Hematopoietic multipotent progenitor cell (in vitro differentiated cells): ENCODE data around the gene REM1. TPM values are rescaled to one million over a fixed set of nuclear protein-coding genes. Genes with fewer than 3 reads are reported as not detected.
"Not testable (repeated sequence)": the region's sequence is repeated elsewhere in the genome, so short reads cannot be mapped to it uniquely, and the experiment has no call there.

Source experiments
- DNase-seq, 3 donors: peaks; one replicate each; pipeline ENCODE4 v3.0.0-alpha.2; 2011 to 2015; ENCODE audit warnings: low read depth in 2 of 3, low spot score in 2 of 3
- total RNA-seq: library from RNA; depleted of rRNA; stranded (reverse); fragments of >200 nt; gene quantifications from one replicate; pipeline ENCODE4 v1.2.3, GENCODE V29; 2012

Gene REM1
- total RNA-seq, result 0.27 TPM

GRCh38 chr20:31474758-31475427 is at the start of gene REM1, which contains the start of gene DEFB124:
TSS of gene REM1 (plus strand) at chr20:31475288. CDS start at chr20:31476446, 1,158 bp downstream.
TSS of gene DEFB124 (minus strand) at chr20:31475127. CDS start at chr20:31473013, 2,114 bp downstream.
- DNase-seq, result peak in 2 of 3 donors; percentile 32 to 40

GRCh38 chr20:31425797-31426196 is 49.3 kb upstream of the REM1 start:
- no peak for DNase-seq

- DNase-seq, result not testable (repeated sequence)
Measured at GRCh38 chr20:31426891-31427551, 48.1 kb upstream of the REM1 start.

GRCh38 chr20:31427576-31427975 is 47.5 kb upstream of the REM1 start:
- not testable (repeated sequence) for DNase-seq

GRCh38 chr20:31430568-31431115 is 44.4 kb upstream of the REM1 start:
- DNase-seq, result no peak

- DNase-seq, result no peak
Measured at GRCh38 chr20:31440012-31440659, 35.0 kb upstream of the REM1 start, which contains the start of gene DEFB123. TSS of gene DEFB123 (plus strand) at chr20:31440632. CDS start at chr20:31440699, 67 bp downstream.

- no peak for DNase-seq
Measured at GRCh38 chr20:31446084-31446819, 28.8 kb upstream of the REM1 start.

GRCh38 chr20:31449511-31450414 is 25.3 kb upstream of the REM1 start:
- no peak for DNase-seq

GRCh38 chr20:31452575-31452974 is 22.5 kb upstream of the REM1 start:
- no peak for DNase-seq

- DNase-seq, result no peak
Measured at GRCh38 chr20:31454361-31454760, 20.7 kb upstream of the REM1 start.

- DNase-seq, result not testable (repeated sequence)
Measured at GRCh38 chr20:31470946-31471345, 4.1 kb upstream of the REM1 start.

GRCh38 chr20:31472395-31473330 is 2.4 kb upstream of the REM1 start:
- no peak for DNase-seq

GRCh38 chr20:31473331-31474096 is 1.6 kb upstream of the REM1 start:
- DNase-seq, result no peak

- no peak for DNase-seq
Measured at GRCh38 chr20:31474097-31474436, 1.0 kb upstream of the REM1 start.

GRCh38 chr20:31475472-31476293 is 595 bp downstream of the REM1 start:
- DNase-seq, result no peak

- DNase-seq, result no peak
Measured at GRCh38 chr20:31476294-31476585, 1.2 kb downstream of the REM1 start.

GRCh38 chr20:31476643-31477215 is 1.6 kb downstream of the REM1 start:
- DNase-seq, result no peak
